GM12878 (cell line): Measurements from ENCODE around the gene CDH15. TPM values are rescaled to one million over a fixed set of nuclear protein-coding genes. Genes with fewer than 3 reads are reported as not detected.

ENCODE experiments used
- ATAC-seq: fragments of 200-7000 bp; cut with Tn5 transposase; 3 replicates; pipeline ENCODE4 v1.9.1; 2020; ENCODE audit warnings: mild to moderate bottlenecking, moderate library complexity
- BruUV-seq: library from RNA; stranded (reverse); fragments of 400-500 nt; replicated peaks from 2 replicates; lab custom pipeline; 2021; lab: Mats Ljungman, UMichigan
- CTCF ChIA-PET: fragments of 300-600 bp; sonication (Branson Sonifier 250); formaldehyde crosslinking; extraction: SDS; loops from one replicate; lab custom pipeline; 2021; ENCODE audit warnings: inconsistent platforms; lab: Yijun Ruan, JAX
- POLR2A ChIA-PET: fragments of 350-600 bp; formaldehyde crosslinking; extraction: SDS; loops from one replicate; lab custom pipeline; 2021; ENCODE audit warnings: inconsistent platforms; lab: Charles Lee
- RAD21 ChIA-PET: fragments of 300-600 bp; sonication (Branson Sonifier 250); formaldehyde crosslinking; loops from one replicate; lab custom pipeline; 2023; ENCODE audit warnings: antibody characterized with exemption; ENCODE audit not compliant: unreplicated experiment; lab: Charles Lee
- SMC1A ChIA-PET: fragments of 300-600 bp; sonication (Branson Sonifier 250); formaldehyde crosslinking; loops from one replicate; lab custom pipeline; 2023; ENCODE audit not compliant: unreplicated experiment, uncharacterized antibody; lab: Charles Lee
- DNase-seq: peaks from one replicate; pipeline ENCODE4 v3.0.0-alpha.2; 2011; ENCODE audit warnings: low read depth, low spot score
- FAIRE-seq: peaks from 3 replicates; lab custom pipeline; 2011; peaks lifted over from hg19 to GRCh38; lab: Jason Lieb, UNC
- H2AFZ ChIP-seq: 2 replicates; pipeline ENCODE4 v1.6.0; 2011; ENCODE audit warnings: low read depth, low read length, control low read depth; ENCODE audit not compliant: control insufficient read depth
- H3K27ac ChIP-seq: 2 replicates; pipeline ENCODE4 v1.5.1; 2011; ENCODE audit warnings: control low read depth; ENCODE audit not compliant: control insufficient read depth, insufficient read depth
- H3K27me3 ChIP-seq, 2 experiments: replicated peaks in 1 of 2; 2 replicates each; pipeline versions ENCODE4 v1.6.0 to v1.6.1; 2011; ENCODE audit warnings: low read length in 1 of 2; ENCODE audit not compliant: control insufficient read depth in 2 of 2, insufficient read depth in 2 of 2
- H3K36me3 ChIP-seq, 2 experiments: 2 replicates each; pipeline ENCODE4 v1.5.1; 2011; ENCODE audit warnings: low read length in 1 of 2; ENCODE audit not compliant: control insufficient read depth in 2 of 2, insufficient read depth in 2 of 2
- H3K4me1 ChIP-seq: 2 replicates; pipeline ENCODE4 v1.6.1; 2011; ENCODE audit warnings: mild to moderate bottlenecking, low read length, moderate library complexity, mixed read lengths; ENCODE audit not compliant: control insufficient read depth, insufficient read depth
- H3K4me2 ChIP-seq: 2 replicates; pipeline ENCODE4 v1.6.0; 2011; ENCODE audit warnings: control low read depth; ENCODE audit not compliant: control insufficient read depth, insufficient read depth
- H3K4me3 ChIP-seq: fragments of 200-600 bp; sonication (generic); 2 replicates; pipeline ENCODE4 v1.5.1; 2016
- H3K79me2 ChIP-seq: 2 replicates; pipeline ENCODE4 v1.6.0; 2011; ENCODE audit warnings: low read length; ENCODE audit not compliant: control insufficient read depth, insufficient read depth
- H3K9ac ChIP-seq: 2 replicates; pipeline ENCODE4 v1.8.0; 2011; ENCODE audit warnings: low read length, control low read depth, mixed read lengths; ENCODE audit not compliant: control insufficient read depth, insufficient read depth
- H3K9me3 ChIP-seq: replicated peaks from 3 replicates; pipeline ENCODE4 v1.5.1; 2011; ENCODE audit warnings: mild to moderate bottlenecking, low read length; ENCODE audit not compliant: control insufficient read depth, insufficient read depth
- H4K20me1 ChIP-seq: 2 replicates; pipeline ENCODE4 v1.6.0; 2011; ENCODE audit not compliant: control insufficient read depth, insufficient read depth
- ESRRA ChIP-seq: IDR thresholded peaks from 2 replicates; pipeline ENCODE4 v1.6.1; 2012; ENCODE audit warnings: mild to moderate bottlenecking, low read length, improper control_type of control experiment
- JUND ChIP-seq: IDR thresholded peaks from 2 replicates; pipeline ENCODE4 v1.6.1; 2012; ENCODE audit warnings: low read depth, mild to moderate bottlenecking, low read length, improper control_type of control experiment, moderate library complexity
- KAT2A ChIP-seq: conservative IDR thresholded peaks from 2 replicates; pipeline ENCODE4 v1.6.1; 2011; ENCODE audit warnings: low read depth, low read length; ENCODE audit not compliant: control insufficient read depth
- NR2C1 ChIP-seq: fragments of 450-650 bp; IDR thresholded peaks from 2 replicates; pipeline ENCODE4 v1.6.1; 2017; ENCODE audit warnings: antibody characterized with exemption, mild to moderate bottlenecking, moderate library complexity
- POLR2AphosphoS2 ChIP-seq: IDR thresholded peaks from 2 replicates; pipeline ENCODE4 v1.6.1; 2011; ENCODE audit warnings: low read depth, mild to moderate bottlenecking, low read length, improper control_type of control experiment, moderate library complexity
- RFX5 ChIP-seq: IDR thresholded peaks from 2 replicates; pipeline ENCODE4 v1.6.1; 2011; ENCODE audit warnings: low read depth, low read length, improper control_type of control experiment
- SUZ12 ChIP-seq: fragments of 200-600 bp; sonication (generic); IDR thresholded peaks from one replicate; pipeline ENCODE4 v1.6.1; 2018; ENCODE audit warnings: antibody characterized with exemption, mild to moderate bottlenecking; ENCODE audit not compliant: unreplicated experiment
- WGBS: methylation state at CpG from one replicate; pipeline ENCODE4 v1.1.6; 2016; ENCODE audit warnings: low lambda C conversion rate; ENCODE audit not compliant: insufficient replicate concordance, insufficient coverage; ENCODE audit errors: missing lambda C conversion rate; 5-methylcytosine and 5-hydroxymethylcytosine counted together
- in situ Hi-C: fragments of 300-500 bp; cut with MboI; formaldehyde crosslinking; loops from 9 replicates; pipeline ENCODE4 v1.14.3; 2018; ENCODE audit warnings: mixed read lengths
- intact Hi-C: fragments of 100-400 bp; cut with micrococcal nuclease; formaldehyde crosslinking; loops from one replicate; pipeline ENCODE4 v1.14.2; 2022; ENCODE audit not compliant: unreplicated experiment
- polyA plus RNA-seq, 11 experiments: library from polyadenylated mRNA; depleted of rRNA in 4 of 11; unstranded in 6 of 11; stranded (reverse) in 5 of 11; fragments of >200 nt; fragmentation: Nextera tagmentation in 4 of 11; fragmentation: Illumina TruSeq in 1 of 11; extraction: Ambion mirVana in 4 of 11; extraction: Trizol in 1 of 11; gene quantifications; 1 replicate in 1 of 11; 2 replicates in 10 of 11; pipeline versions ENCODE4 v1.2.1 to v1.2.3, GENCODE V29; 2011 to 2016; ENCODE audit warnings: inconsistent platforms in 2 of 11, missing spikeins in 2 of 11, low read depth in 1 of 11
- total RNA-seq, 4 experiments: library from RNA; depleted of rRNA in 3 of 4; stranded (reverse); fragments of >200 nt in 3 of 4; fragmentation: Illumina TruSeq in 1 of 4; extraction: Trizol in 1 of 4; gene quantifications; 2 replicates each; pipeline versions ENCODE4 v1.2.1 to v1.2.3, GENCODE V29; 2013 to 2021
- TF ChIP-seq, protein P1 (sequence below): IDR thresholded peaks from 2 replicates; pipeline ENCODE4 v1.6.1; 2011; ENCODE audit warnings: borderline replicate concordance, low read depth, mild to moderate bottlenecking, moderate library complexity, low read length; ENCODE audit not compliant: insufficient read depth, poor library complexity, severe bottlenecking

Gene CDH15
- total and polyA plus RNA-seq, 10 of the 15 experiments (the other 5 are each of a cell fraction or from before 2014, with no cell fraction given), result 0.02 to 0.06 TPM; not detected in 8

DNA sequence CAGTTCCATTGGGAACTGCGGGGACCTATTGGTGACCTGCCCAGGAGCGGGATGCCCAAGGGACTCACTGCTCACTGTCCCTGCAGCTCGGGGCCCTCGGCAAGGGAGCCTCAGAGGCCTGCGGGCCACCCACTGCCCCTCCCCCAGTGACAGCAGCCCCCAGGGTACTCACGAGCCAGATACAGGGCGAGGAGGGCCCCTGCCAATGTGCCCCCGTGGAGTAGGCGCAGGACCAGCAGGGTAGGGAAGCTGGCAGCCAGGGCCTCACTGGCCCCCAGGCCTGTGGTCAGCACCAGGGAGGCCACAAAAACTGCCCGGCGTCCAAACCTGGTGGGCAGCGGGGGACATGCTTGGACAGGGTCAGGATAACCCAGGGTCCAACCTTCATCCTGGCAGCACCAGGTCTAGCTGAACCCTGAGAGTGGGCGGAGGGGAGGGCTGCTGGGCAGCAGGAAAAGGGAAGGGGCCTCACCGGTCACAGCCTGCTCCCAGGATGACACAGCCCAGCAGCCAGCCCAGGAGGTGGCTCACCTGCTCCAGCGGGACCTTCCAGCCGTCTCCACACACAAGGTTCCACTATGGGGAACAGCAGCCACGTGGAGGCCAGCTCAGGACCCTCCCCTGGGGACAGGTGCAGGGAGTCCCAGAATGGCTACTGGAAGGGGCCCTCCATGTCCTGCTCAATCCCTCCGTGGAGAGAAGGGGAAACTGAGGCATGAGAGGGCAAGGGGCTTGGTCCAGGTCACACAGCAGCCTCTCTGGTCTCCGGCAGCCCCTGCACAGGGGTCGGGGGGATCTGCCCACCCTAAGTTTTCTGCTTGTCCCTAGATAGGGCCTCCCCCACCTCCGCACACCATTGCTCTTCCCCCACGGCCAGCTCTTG, 27.9 kb downstream of the CDH15 start (continued):
- TF ChIP-seq POLR2AphosphoS2 (no peak), RFX5 (no peak), JUND (no peak), KAT2A (no peak)

GRCh38 chr16:89200124-89200849, 28.7 kb downstream of the CDH15 start, which contains the start of gene SLC22A31:
Gene SLC22A31, minus strand, starts transcription at chr16:89200537. Its CDS starts 36 bp downstream, at chr16:89200501.
- ChIA-PET POLR2A (no interaction called here), RAD21 (interaction anchor here (0.7 kb wide), 1 partner anchor 122 kb away, joined by 3 read pairs; no protein-coding TSS in a partner anchor), CTCF (no interaction called here), SMC1A (no interaction called here)
- no peaks in the 10 kb centered on the region for H3K36me3 ChIP-seq
- no peaks in the 10 kb centered on the region for H4K20me1 ChIP-seq
- FAIRE-seq (no peak), ATAC-seq (no peak; the same call in 2 of the 3 replicates), DNase-seq (no peak)
- TF ChIP-seq ESRRA (no peak), NR2C1 (peak; percentile 68), SUZ12 (no peak)
- TF ChIP-seq, protein P1, sequence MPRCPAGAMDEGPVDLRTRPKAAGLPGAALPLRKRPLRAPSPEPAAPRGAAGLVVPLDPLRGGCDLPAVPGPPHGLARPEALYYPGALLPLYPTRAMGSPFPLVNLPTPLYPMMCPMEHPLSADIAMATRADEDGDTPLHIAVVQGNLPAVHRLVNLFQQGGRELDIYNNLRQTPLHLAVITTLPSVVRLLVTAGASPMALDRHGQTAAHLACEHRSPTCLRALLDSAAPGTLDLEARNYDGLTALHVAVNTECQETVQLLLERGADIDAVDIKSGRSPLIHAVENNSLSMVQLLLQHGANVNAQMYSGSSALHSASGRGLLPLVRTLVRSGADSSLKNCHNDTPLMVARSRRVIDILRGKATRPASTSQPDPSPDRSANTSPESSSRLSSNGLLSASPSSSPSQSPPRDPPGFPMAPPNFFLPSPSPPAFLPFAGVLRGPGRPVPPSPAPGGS, result no peak
- H3K4me1 ChIP-seq, result no peaks in the 10 kb centered on the region
- no peak within 1 kb of the TSS for H3K27ac ChIP-seq
- H3K9ac ChIP-seq, result no peak within 1 kb of the TSS
- peaks cover 3 to 9% of the 10 kb centered on the region in 2 experiments; a peak in 3 of 4 replicates for H3K27me3 ChIP-seq
- H3K4me2 ChIP-seq, result no peak within 1 kb of the TSS
- WGBS, result 34% methylated on average over 28 of the region's 28 CpGs
- no peaks in the 10 kb centered on the region for H3K79me2 ChIP-seq
- intact Hi-C loops, result no loop called here
- in situ Hi-C loops, result no loop called here
- peaks cover 3% of the 10 kb centered on the region; the same call in 1 of the 3 replicates for H3K9me3 ChIP-seq
- no peak within 1 kb of the TSS for H3K4me3 ChIP-seq
- no peak within 1 kb of the TSS for H2AFZ ChIP-seq
- BruUV-seq, result no TSS peak
